Keratinocyte (primary cell): ENCODE measurements around the gene C11orf65. TPM values are rescaled to one million over a fixed set of nuclear protein-coding genes. Genes with fewer than 3 reads are reported as not detected.

Experiments
- DNase-seq: peaks from one replicate; pipeline ENCODE4 v3.0.0-alpha.2; 2011; ENCODE audit warnings: low read depth, missing footprints, low spot score
- FAIRE-seq: peaks from 2 replicates; lab custom pipeline; 2011; peaks lifted over from hg19 to GRCh38; lab: Jason Lieb, UNC
- H2AFZ ChIP-seq: 2 replicates; pipeline ENCODE4 v1.6.0; 2012; ENCODE audit warnings: low read length, control low read depth, inconsistent platforms; ENCODE audit not compliant: control insufficient read depth
- H3K27ac ChIP-seq: 2 replicates; pipeline ENCODE4 v1.5.1; 2011; ENCODE audit warnings: low read length; ENCODE audit not compliant: control insufficient read depth, insufficient read depth
- H3K27me3 ChIP-seq: 3 replicates; pipeline ENCODE4 v1.6.0; 2011; ENCODE audit warnings: low read length; ENCODE audit not compliant: control insufficient read depth, insufficient read depth; ENCODE audit errors: extremely low read depth
- H3K36me3 ChIP-seq, 2 experiments: 2 replicates in 1 of 2; 3 replicates in 1 of 2; pipeline ENCODE4 v1.5.1; 2011; ENCODE audit warnings: low read length in 2 of 2, mild to moderate bottlenecking in 1 of 2; ENCODE audit not compliant: control insufficient read depth in 2 of 2, insufficient read depth in 2 of 2; ENCODE audit errors: extremely low read depth in 1 of 2
- H3K4me1 ChIP-seq: 3 replicates; pipeline ENCODE4 v1.5.1; 2011; ENCODE audit warnings: low read length; ENCODE audit not compliant: control insufficient read depth, insufficient read depth; ENCODE audit errors: extremely low read depth
- H3K4me2 ChIP-seq: 3 replicates; pipeline ENCODE4 v1.6.0; 2011; ENCODE audit warnings: low read depth, low read length; ENCODE audit not compliant: control insufficient read depth, insufficient read depth; ENCODE audit errors: extremely low read depth
- H3K4me3 ChIP-seq, 3 experiments: fragments of 200-600 bp in 1 of 3; sonication (generic) in 1 of 3; 2 replicates in 2 of 3; 3 replicates in 1 of 3; pipeline ENCODE4 v1.5.1; 2011 to 2016; ENCODE audit warnings: low read length in 3 of 3, mild to moderate bottlenecking in 3 of 3, control low read depth in 2 of 3, inconsistent platforms in 1 of 3, low read depth in 1 of 3, mixed read lengths in 1 of 3, mixed run types in 1 of 3, moderate library complexity in 1 of 3; ENCODE audit not compliant: control insufficient read depth in 2 of 3, insufficient read depth in 2 of 3; ENCODE audit errors: extremely low read depth in 1 of 3
- H3K79me2 ChIP-seq: 2 replicates; pipeline ENCODE4 v1.6.0; 2012; ENCODE audit warnings: low read length; ENCODE audit not compliant: control insufficient read depth, insufficient read depth
- H3K9ac ChIP-seq: 3 replicates; pipeline ENCODE4 v1.6.0; 2011; ENCODE audit warnings: low read length; ENCODE audit not compliant: control insufficient read depth, insufficient read depth; ENCODE audit errors: extremely low read depth
- H3K9me1 ChIP-seq: 3 replicates; pipeline ENCODE4 v1.6.0; 2011; ENCODE audit warnings: low read length; ENCODE audit not compliant: control insufficient read depth, insufficient read depth; ENCODE audit errors: extremely low read depth
- H3K9me3 ChIP-seq: 2 replicates; pipeline ENCODE4 v1.5.1; 2012; ENCODE audit warnings: low read depth, low read length; ENCODE audit not compliant: control insufficient read depth
- H4K20me1 ChIP-seq: 3 replicates; pipeline ENCODE4 v1.6.0; 2011; ENCODE audit warnings: low read length; ENCODE audit not compliant: control insufficient read depth, insufficient read depth; ENCODE audit errors: extremely low read depth
- CTCF ChIP-seq, 3 experiments: IDR thresholded peaks in 1 of 3; conservative IDR thresholded peaks in 1 of 3; optimal IDR thresholded peaks in 1 of 3; 2 replicates in 2 of 3; 3 replicates in 1 of 3; pipeline versions ENCODE3 to v1.5.1; 2011; ENCODE audit warnings: low read length in 3 of 3, mild to moderate bottlenecking in 3 of 3, moderate library complexity in 2 of 3, control low read depth in 1 of 3, inconsistent platforms in 1 of 3; ENCODE audit not compliant: insufficient read depth in 2 of 3; ENCODE audit errors: extremely low read depth in 1 of 3
- EZH2 ChIP-seq: IDR thresholded peaks from one replicate; pipeline ENCODE4 v1.6.1; 2012; ENCODE audit warnings: inconsistent platforms, mild to moderate bottlenecking, low read length, moderate library complexity
- dilution Hi-C: fragments of 300-500 bp; cut with MboI; formaldehyde crosslinking; loops from one replicate; pipeline ENCODE4 v1.7.0; 2020; ENCODE audit warnings: low sequenced_read_pairs; ENCODE audit not compliant: extremely low pct_ligation_motif_present
- polyA plus RNA-seq, 5 experiments: library from polyadenylated mRNA; depleted of rRNA in 3 of 5; stranded (reverse) in 3 of 5; stranded (forward) in 1 of 5; unstranded in 1 of 5; fragments of >200 nt; gene quantifications; 1 replicate in 1 of 5; 2 replicates in 3 of 5; 3 replicates in 1 of 5; pipeline versions ENCODE4 v1.2.1 to v1.2.3, GENCODE V29; 2011 to 2012; ENCODE audit warnings: missing spikeins in 2 of 5, low read depth in 1 of 5, low replicate concordance in 1 of 5

The C11orf65 gene
- polyA plus RNA-seq, 1 donor (not counting 4 experiments of a cell fraction or from before 2014, with no cell fraction given), result 0.83 TPM

GRCh38 chr11:108474664-108475463, 7.5 kb upstream of the C11orf65 start:
- Histone ChIP-seq H3K4me3 (no peak overlapping the region), H3K79me2 (no peaks in the 10 kb centered on the region), H3K36me3 (no peaks in the 10 kb centered on the region), H3K4me1 (no peaks in the 10 kb centered on the region), H3K9me1 (no peaks in the 10 kb centered on the region), H3K9ac (no peak overlapping the region), H3K27ac (no peak overlapping the region), H3K4me2 (no peak overlapping the region), H2AFZ (peak overlapping the region; percentile 5), H3K27me3 (no peaks in the 10 kb centered on the region), H3K9me3 (no peaks in the 10 kb centered on the region), H4K20me1 (no peaks in the 10 kb centered on the region)
- TF ChIP-seq EZH2 (no peak), CTCF (optimal IDR thresholded peaks at IDR 0.05 in 1 of 3, IDR thresholded peaks at IDR 0.05 in 1 of 3, conservative IDR thresholded peaks at IDR 0.05 in 1 of 3; ENCODE audit: extremely low read depth in 1 of 3, insufficient read depth in 2 of 3, low read length in 3 of 3) (no peak)
- DNase-seq, result no peak
- dilution Hi-C loops, result no loop called here
- FAIRE-seq, result no peak

GRCh38 chr11:108472681-108473080, 5.4 kb upstream of the C11orf65 start:
- H3K9me1 ChIP-seq, result no peaks in the 10 kb centered on the region
- no peak overlapping the region for H3K9ac ChIP-seq
- no peak for DNase-seq
- H3K4me3 ChIP-seq, result no peak overlapping the region
- H3K27me3 ChIP-seq, result no peaks in the 10 kb centered on the region
- no peak overlapping the region for H3K4me2 ChIP-seq
- dilution Hi-C loops, result no loop called here
- H4K20me1 ChIP-seq, result no peaks in the 10 kb centered on the region
- no peaks in the 10 kb centered on the region for H3K36me3 ChIP-seq
- no peaks in the 10 kb centered on the region for H3K9me3 ChIP-seq
- no peak overlapping the region for H2AFZ ChIP-seq
- TF ChIP-seq EZH2, result no peak
- no peak for TF ChIP-seq CTCF (optimal IDR thresholded peaks at IDR 0.05 in 1 of 3, IDR thresholded peaks at IDR 0.05 in 1 of 3, conservative IDR thresholded peaks at IDR 0.05 in 1 of 3; ENCODE audit: extremely low read depth in 1 of 3, insufficient read depth in 2 of 3, low read length in 3 of 3)
- H3K4me1 ChIP-seq, result peaks cover 4% of the 10 kb centered on the region
- FAIRE-seq, result no peak
- no peak overlapping the region for H3K27ac ChIP-seq
- H3K79me2 ChIP-seq, result no peaks in the 10 kb centered on the region
